Fibroblast of upper back skin (primary cell): ENCODE measurements around the gene MTA1.

Experiments used
- DNase-seq: peaks from one replicate; pipeline ENCODE4 v3.0.0-alpha.2; 2013

Gene MTA1

DNA sequence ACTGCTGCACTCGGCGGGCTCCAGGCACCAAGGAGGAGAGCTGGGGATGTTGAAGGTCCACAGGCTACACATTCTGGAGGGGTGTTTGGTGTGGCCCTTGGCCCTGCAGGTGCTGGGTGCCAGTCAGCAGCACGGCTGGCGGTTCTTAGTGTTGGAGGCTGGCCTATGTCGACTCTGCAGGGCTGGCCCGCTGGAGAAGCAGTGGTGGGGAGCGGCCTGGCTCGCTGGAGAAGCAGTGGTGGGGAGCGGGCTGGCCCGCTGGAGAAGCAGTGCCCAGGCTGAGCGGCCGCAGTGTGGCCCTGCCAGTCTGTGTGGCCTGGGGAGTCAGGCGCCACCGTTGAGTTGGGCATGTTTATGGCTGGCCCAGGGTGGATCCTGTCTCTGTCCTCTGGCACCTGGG is 27.3 kb downstream of the MTA1 start:
- no peak for DNase-seq

DNA sequence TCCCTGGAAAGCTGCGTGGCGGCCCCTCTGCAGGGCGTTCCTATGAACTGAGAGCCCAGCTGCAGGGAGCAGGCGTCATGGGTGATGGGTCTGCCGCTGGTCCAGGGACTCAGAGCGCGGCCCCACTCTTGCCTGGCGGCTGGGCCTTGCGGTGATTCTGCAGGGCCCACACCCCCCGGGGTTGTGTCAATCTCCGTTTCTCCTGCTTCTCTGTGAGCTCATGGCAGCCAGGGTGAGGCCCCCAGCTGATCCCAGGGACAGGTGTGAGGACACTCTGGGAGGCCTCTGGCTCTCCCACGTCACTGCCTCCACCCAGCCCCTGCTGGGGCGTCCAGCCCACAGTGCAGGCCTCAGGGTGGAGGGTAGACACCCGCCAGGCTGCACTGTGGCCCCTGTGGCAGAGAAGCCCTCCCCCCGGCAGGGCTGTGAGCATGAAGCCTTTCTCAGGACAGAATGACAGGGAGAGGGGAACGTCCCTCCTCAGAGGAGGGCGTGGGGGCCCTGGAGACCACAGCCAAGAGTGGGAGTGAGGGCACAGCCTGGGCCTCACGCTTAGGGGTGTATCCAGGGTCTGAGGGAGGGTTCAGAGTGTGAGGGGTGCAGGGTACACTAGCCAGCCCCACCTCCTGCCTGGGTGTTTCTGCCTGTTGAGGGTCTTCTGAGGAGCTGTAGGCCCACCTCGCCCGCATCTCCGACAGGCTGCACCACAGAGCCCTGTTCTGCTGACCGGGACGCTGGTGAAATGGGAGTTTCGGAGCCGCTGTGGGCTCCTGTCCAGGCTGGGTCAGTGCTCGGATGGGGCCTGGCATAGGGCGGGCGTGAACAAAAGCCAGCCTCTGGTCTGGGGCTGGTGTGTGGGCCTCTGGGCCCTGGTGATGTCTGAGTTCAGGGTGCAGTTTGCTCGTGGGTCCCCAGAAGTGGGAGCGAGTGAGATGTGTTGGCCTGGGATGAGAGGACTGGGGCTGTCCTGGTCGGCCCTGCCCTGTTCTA is 28.3 kb downstream of the MTA1 start:
- DNase-seq, result no peak

DNA sequence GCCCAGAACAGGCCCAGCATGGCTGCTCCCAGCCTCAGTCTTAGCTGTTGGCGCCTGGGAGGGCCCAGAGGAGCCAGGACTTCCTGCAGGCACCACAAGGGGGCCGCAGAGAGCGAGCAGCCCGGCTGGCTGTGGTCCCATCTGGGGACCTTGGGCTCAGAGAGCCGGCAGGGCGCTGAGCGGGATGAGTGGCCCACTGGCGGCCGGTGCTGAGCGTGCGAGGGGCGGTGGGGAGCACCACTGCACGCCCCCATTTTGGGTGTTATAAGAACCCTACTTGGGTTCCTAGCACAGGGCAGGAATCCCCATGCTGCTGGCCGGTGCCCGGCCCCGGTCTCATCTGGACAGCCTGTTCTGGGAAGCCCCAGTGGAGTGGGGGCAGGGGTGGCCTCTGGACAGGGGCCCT is 29.1 kb downstream of the MTA1 start:
- peak; percentile 42 for DNase-seq

DNA sequence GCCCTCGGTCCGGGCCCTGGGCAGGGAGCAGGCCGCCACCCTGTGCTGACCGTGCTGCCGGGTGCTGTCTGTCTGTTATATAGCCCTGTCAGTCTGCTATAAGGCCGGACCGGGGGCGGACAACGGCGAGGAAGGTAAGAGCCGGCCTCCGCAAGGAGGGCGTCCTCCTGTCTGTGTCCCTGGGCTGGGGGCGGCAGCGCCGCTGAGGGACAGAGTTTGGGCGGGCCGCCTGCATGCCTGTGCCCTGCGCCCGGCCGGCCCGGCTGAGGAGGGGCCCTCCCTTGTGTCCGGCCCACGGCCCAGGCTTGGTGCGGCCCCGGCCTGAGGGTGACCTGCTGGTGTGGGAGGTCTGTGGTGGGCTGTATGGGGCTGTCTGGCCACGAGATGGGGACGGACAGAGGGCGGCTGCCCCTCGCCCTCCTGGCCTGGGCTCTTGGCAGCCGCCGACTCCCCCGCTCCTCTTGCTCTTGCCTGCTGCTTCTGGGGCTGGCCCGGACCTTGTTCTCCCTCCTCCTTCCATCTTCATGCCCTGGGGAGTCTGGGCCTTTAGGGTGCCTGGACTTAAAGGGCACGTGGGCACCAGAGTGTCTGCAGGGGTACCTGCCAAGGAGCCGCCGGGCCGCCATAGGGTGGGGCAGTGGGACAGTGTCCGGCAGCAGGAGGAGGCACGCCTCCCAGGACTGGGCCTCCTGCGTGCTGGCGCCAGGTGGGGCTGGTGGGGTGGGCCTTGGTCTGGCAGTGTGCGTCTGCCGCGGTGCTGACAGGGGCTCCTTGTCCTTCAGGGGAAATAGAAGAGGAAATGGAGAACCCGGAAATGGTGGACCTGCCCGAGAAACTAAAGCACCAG is 29.9 kb downstream of the MTA1 start:
- no peak for DNase-seq

DNA sequence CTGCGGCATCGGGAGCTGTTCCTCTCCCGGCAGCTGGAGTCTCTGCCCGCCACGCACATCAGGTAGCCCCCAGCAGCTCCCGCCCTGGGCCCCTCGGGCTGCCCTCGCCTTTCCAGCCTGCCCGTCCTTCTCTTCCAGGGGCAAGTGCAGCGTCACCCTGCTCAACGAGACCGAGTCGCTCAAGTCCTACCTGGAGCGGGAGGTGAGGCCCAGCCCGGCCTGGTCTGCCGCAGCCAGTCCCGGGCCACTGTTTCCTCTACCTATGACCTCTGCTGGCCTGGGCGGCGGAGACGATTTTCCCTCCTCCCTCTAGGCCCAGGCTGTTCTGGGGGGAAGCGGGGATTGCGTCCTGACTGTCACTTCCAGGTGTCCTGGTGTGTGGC is 30.5 kb downstream of the MTA1 start:
- DNase-seq, result no peak

DNA sequence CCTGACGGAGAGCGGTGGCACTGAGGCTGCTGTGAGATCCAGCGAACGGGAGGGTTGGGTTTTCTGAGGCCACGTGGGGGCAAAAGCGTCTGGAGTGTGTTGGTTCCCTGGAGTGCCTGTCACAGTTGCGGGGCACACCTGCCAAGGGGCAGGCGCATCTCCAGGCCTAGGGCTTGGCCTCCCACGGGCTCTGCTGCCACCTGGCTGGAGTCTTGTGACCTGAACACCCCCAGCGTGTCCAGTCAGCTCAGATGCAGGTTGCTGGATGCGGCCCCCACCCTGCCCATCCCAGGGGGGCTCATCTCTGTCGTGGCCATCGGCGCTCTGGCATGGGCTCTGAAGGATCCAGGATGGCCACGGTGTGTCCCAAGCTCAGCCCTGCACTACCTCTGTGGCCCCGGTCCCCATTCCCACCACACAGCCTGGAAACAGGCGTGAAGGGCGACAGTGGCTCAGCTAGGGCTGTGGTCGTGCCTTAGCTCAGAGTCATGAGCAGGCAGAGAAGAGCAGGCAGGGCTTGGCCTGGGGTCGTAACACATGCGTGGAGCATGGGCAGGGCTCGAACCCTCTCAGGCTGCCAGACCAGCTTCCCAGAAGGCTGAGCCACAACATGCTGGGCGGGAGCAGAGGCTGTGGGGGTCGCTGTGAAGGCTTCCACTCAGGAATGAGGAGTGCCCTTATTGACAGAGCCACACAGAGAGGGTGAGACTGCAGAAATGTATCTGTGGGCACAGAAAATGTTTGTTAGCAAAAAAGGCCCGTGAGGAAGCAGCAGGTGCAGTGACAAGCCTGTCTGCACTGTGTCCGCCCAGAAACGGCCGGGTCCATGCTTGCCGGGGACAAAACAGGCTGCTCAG is 31.5 kb downstream of the MTA1 start:
- no peak for DNase-seq

DNA sequence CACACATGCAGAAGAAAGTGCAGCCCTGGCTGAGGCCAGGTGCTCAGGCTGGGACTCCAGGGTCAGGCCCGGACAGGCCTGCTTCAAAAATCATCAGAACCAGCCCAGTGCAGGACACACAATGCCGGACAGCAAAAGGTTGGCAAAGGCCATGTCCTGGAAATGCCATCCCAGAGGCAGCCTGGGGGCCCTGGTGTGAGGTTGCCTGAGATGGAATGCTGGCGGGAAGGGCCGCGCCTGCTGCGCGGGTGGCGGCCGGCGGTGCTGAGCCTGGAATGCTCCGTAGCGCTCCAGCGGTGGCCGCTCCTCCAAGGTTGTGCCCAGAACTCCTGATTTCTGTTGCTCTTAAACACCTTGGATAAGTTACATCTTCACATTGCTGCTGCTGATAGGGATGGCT is 33.3 kb downstream of the MTA1 start:
- DNase-seq, result no peak

DNA sequence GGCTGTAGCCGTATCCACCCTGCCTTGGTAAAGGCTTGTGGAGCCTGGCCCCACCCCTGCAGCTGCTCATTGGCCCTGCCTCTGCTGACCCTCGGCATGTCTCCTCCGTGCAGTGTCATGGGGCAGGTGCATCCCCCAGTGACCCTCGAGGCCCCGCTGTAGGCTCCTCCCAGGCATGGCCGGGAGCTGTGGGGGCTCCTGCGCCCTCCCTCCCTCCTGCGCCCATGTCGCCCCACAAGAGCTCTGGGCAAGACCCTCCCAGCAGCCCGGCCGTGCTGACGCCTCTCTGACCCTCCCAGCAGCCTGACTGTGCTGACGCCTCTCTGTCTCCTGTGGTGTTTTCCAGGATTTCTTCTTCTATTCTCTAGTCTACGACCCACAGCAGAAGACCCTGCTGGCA is 34.2 kb downstream of the MTA1 start:
- no peak for DNase-seq

DNA sequence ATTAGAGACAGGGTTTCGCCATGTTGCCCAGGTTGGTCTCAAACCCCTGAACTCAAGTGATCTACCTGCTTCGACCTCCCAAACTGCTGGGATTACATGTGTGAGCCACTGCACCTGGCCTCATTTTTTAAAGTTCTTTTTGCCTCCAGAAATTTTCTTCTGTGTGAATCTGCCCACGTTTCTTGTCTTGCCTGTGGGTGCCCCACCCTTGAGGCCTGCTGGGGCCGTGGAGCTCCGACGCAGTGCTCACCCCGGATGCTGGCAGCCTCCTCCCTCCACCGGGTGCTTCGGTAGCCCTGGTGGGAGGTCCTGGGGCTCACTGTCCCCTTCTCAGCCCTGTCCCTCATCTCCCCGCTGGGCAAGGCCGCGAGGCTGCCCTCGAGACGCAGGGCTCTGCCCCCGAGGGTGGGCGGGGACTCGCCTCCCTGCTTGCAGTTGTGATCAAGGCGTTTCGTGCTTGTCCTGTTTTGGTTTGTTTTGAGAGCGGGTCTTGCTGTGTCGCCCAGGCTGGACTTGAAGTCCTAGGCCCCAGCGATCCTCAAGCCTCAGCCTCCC is 35.5 kb downstream of the MTA1 start:
- DNase-seq, result no peak

DNA sequence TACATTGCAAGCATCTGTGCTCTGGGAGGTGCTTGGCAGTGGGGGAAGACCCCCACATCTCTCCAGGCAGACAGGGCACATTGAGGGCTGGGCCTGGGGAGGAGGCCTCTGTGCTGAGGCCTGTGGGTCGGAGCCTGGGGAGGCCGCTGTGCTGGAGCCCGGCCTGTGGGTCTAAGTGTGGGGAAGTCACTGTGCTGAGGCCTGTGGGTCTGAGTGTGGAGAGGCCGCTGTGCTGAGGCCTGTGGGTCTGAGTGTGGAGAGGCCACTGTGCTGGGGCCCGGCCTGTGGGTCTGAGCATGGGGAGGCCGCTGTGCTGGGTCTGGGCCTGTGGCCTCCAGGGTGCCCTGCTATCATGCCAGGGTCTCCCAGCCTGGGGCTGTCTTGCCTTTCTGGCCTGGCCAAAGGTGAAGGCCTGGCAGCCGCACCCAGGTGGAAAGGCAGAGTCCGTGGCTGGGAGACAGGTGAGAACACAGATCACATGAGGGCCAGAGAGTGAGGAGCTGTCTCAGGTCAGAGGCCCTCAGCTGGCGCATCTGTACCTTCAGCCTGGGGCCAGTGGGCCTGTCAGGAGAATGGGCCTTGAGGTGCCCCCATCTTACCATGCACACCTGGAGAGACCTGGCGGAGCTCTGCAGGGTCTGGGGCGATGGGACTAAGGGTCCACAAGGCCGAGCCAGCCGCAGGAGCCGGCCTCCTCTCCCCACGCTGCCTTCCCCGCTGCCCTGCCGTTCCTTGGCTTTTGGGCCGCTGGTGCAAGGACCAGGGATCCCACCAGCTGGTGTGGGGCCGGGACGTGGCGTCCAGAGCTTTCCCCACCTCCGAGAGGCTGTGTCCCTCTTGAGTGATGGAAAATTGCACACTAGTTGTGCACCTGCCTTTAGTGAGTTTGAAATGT is 36.4 kb downstream of the MTA1 start:
- no peak for DNase-seq

DNA sequence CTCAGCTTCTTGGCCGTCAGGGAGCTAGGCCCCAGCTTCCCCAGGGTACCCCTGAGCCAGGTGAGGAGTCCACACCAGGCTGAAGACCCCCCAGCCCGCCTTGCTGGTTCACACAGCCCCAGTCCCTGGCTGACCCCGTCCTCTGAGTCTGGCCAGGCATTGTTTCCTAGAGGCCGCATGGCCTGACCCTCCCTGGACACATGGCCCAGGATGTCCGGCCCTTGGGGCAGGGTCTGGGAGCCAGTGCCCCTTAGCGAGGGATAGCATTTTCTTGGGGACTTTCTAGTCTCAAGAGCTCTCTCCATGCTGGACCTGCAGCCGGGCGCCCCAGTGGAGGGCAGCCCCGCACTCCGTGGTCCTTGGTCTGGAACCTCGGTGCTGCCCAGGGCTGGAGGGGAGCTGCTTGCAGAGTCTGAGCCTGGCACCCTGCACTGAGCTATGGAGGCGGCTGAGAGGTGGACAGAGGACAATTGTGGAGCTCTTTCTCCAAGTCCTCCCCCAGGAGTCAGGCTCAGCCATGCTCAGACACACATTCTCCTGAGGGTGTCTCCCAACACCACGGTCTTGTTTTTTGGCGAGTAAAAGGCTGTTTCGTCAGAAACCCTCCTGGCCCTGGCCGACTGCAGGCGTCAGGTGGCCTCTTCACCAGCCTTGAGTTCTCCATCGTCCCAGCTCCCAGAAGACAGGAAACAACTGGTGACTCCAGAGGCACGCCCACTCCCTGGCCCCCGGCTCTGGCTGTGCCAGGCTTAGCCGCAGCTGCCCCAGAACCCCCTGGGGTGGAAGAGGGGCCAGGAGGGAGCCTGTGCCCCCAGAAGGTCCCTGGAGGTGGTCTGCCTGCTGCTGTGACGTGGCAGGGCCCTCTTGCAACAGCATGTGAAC is 37.4 kb downstream of the MTA1 start:
- no peak for DNase-seq

DNA sequence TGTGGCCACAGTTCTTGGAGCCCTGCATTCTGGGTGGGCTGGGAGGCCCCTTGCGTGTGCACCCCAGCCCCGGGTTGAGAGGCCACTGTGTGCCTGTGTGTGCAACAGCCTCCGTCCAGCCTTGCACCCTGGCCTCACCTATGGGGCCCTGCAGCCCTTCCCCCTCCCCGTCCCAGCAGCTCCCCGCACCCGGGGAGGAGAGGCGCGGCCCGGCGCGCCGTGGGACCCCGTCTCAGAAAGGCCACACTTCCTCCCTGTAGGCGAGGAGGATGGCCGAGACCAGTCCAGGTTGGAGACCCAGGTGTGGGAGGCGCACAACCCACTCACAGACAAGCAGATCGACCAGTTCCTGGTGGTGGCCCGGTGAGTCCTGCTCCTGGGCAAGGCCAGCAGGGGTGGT is 38.4 kb downstream of the MTA1 start:
- no peak for DNase-seq

DNA sequence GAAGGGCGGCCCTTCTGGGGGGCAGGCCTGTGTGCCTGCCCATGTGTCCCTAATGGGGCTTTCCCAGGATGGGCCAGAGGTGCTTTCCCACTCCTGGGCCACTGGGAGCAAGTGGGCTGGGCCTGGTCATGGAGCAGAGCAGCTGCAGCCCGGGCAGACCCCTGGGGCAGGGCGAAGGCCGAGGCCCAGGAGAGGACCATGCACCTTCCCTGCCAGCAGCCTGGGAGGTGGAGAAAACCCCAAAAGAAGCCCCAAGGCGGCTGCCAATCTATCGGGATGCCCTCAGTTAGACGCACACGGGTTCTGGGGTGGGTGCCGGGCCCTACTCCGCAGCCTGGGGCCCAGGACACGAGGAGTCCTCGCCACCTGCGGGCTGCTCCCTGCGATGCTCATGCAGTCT is 38.9 kb downstream of the MTA1 start:
- no peak for DNase-seq

DNA sequence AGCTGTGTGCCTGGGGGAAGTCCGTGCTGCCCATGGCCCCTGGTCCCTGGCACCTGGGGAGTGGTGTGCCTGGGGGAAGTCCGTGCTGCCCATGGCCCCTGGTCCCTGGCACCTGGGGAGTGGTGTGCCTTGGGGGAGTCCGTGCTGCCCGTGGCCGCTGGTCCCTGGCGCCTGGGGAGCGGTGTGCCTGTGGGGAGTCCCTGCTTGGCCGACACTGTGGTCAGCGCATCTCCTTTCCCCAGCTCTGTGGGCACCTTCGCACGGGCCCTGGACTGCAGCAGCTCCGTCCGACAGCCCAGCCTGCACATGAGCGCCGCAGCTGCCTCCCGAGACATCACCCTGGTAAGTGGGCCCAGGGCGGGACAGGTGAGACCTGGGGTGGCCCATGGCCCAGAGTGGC is 40.5 kb downstream of the MTA1 start:
- DNase-seq, result no peak

DNA sequence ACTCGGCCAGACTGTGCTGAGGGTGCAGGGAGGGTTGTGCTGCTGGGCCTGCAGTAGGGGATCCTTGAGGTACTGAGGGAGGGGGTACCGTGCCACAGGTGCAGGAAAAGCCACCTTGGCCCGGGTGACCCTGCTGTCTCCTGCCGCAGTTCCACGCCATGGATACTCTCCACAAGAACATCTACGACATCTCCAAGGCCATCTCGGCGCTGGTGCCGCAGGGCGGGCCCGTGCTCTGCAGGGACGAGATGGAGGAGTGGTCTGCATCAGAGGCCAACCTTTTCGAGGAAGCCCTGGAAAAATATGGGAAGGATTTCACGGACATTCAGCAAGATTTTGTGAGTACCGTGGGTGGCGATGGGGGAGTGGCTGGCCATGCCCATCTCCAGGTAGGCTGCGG is 41.0 kb downstream of the MTA1 start:
- no peak for DNase-seq

DNA sequence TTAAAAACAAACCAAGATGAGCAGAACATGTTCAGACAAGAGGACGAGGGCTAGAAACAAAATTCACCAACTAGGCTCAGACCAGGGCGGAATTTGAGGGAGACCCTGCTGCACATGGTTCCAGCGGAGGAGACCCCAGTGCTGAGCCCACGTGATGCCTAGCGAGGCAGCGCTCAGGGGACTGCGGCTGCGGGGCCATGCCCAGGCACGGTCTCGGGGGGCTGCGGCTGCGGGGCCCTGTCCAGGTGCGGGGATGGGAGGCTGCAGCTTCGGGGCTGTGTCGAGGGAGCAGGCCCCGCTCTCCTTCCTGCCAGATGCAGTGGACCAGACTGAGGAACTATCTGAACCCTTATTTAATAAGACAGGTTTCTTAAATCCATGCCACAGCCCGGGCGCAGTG is 42.3 kb downstream of the MTA1 start:
- DNase-seq, result no peak

DNA sequence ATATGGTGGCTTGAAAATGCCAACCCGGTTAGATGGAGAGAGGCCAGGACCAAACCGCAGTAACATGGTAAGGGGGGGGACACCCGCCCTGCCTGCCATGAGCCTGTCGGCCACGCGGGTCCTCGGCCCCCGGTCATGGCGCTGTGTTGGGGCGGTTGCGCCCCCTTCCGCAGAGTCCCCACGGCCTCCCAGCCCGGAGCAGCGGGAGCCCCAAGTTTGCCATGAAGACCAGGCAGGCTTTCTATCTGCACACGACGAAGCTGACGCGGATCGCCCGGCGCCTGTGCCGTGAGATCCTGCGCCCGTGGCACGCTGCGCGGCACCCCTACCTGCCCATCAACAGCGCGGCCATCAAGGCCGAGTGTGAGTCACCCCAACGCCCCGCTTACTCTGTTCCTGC is 44.9 kb downstream of the MTA1 start:
- no peak for DNase-seq

DNA sequence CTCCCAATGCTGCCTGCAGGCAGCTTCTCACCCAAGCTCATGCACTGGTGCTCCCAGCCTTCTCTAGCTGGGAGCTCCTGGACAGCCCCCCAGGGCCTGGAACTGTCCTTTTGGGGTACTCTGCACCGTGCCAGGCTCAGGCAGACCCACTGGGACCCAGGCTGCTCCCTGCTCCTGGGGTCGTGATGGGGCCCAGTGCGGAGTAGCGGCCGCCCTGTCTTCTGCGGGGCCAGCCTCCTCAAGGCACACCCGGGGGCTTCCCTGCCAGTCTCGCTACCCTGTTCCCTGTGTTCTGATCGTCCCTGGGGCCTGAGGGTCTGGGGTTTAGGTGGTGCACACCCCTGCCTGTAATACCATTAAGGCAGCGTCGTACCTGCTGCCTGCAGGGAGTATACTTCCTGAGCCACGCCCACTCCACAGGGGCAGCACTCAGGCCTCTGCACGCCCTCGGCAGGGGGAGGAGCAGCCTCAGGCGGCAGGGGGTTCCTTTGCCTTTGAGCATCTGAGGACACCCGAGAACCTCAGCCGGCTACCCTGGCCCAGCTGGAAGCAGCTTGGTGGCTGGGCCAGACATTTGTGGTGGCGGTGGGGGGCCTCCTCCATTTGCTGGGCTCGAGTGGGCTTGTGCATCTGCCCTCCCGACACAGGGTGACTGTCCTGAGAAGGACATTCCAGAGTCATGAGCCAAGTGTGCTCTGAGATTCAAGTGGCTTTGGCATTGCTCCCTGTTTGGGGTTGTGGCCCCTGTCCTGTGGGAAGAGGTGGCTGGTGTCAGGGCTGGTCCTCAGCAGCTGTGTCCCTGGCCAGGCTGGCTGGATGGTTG is 45.8 kb downstream of the MTA1 start:
- no peak for DNase-seq

DNA sequence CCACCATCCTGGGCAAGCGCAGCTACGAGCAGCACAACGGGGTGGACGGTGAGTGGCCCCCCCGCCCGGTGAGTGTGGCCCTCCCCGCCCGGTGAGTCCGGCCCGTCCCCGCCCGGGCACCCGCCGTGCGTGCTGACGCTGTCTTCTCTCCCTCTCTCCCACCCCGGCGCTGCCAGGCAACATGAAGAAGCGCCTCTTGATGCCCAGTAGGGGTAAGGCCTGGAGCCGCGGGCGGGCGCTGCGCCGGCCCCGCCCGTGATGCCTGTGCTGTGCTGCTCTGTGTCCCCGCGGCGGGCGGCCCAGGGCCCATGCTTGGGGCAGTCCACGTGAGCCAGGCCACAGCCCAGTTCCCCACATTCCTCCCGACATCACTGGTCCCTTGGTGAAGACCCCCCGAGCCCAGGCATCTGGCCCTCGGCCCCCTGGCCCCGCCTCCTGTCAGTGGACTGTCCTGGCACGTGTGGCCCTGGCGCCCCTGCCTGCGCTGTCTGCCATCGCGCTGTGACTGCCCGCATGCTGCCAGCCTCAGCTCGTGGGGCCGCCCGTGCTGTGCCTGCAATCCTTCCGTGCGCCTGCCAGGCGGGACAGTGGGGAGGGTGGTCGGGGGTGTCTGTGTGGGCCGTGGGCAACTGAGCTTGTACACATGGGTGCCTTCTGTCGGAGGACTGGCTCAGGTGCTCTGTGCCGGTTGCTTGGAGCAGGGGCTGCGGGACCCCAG is 47.1 kb downstream of the MTA1 start:
- DNase-seq, result no peak
